ENCODE data around the gene IMMP2L. TPM values are rescaled to one million over a fixed set of nuclear protein-coding genes. Genes with fewer than 3 reads are reported as not detected.
"Not testable (repeated sequence)": the region's sequence is repeated elsewhere in the genome, so short reads cannot be mapped to it uniquely, and the experiment has no call there.

Gene IMMP2L
- total RNA-seq, 1 experiment from 2014 or later: 12.8 TPM

GRCh38 chr7:110718503-110719205, 843.6 kb downstream of the IMMP2L start:
- no peak for DNase-seq
- Histone ChIP-seq H3K27me3 (no peaks in the 10 kb centered on the region), H3K4me3 (no peak overlapping the region), H3K27ac (no peak overlapping the region), H3K36me3 (no peaks in the 10 kb centered on the region), H3K4me1 (no peaks in the 10 kb centered on the region), H3K9me3 (replicated peaks) (no peaks in the 10 kb centered on the region)

GRCh38 chr7:110704225-110704624, 858.1 kb downstream of the IMMP2L start:
- Histone ChIP-seq H3K36me3 (no peaks in the 10 kb centered on the region), H3K27ac (no peak overlapping the region), H3K4me3 (no peak overlapping the region), H3K4me1 (no peaks in the 10 kb centered on the region), H3K9me3 (replicated peaks) (no peaks in the 10 kb centered on the region), H3K27me3 (no peaks in the 10 kb centered on the region)
- no peak for DNase-seq

DNA sequence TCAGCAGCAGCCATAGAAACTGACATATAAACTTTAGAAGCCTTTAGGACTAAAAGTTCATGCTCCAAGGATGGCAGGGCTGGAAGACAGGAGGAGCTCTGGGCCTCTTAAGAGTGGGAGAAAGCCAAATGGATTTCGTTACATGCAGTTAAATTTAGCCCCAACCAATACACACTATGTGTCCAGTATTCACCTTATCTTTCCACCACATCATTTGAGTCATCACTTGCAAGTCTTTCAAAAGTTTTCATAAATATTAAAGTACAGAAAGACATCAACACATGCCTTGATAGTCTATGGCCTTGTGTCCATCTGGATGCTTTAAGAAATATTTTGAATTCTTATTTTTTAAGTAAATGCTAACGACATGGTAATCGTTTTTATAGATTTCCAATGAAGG, 863.7 kb downstream of the IMMP2L start:
- H3K9me3 ChIP-seq (replicated peaks): no peaks in the 10 kb centered on the region
- DNase-seq: no peak
- H3K4me3 ChIP-seq: no peak overlapping the region
- H3K4me1 ChIP-seq: no peaks in the 10 kb centered on the region
- no peak overlapping the region for H3K27ac ChIP-seq
- no peaks in the 10 kb centered on the region for H3K27me3 ChIP-seq
- no peaks in the 10 kb centered on the region for H3K36me3 ChIP-seq

DNA sequence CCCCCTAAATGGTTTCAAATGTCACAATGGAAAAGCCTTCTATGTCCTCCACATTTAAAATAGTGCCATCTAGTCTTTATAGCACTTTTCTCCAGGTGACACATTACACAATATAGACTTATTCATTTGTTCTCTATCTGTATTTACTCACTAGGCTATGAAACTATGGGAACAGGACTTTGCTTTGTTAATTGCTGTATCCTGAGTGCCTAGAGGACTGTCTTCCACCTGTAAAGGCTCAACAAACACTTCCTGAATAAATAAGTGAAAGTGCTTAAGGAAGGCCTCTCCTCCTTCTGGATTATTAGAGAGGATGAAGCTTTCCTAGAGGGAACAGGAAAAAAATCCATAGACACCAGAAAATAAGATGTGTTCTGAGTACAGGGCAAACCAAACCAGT, 868.9 kb downstream of the IMMP2L start:
- H3K27me3 ChIP-seq: no peaks in the 10 kb centered on the region
- no peaks in the 10 kb centered on the region for H3K9me3 ChIP-seq (replicated peaks)
- no peak overlapping the region for H3K4me3 ChIP-seq
- no peak overlapping the region for H3K27ac ChIP-seq
- DNase-seq: no peak
- no peaks in the 10 kb centered on the region for H3K36me3 ChIP-seq
- H3K4me1 ChIP-seq: no peaks in the 10 kb centered on the region

GRCh38 chr7:110688908-110689307, 873.4 kb downstream of the IMMP2L start:
- no peaks in the 10 kb centered on the region for H3K27me3 ChIP-seq
- no peak overlapping the region for H3K27ac ChIP-seq

GRCh38 chr7:110685899-110686298, 876.4 kb downstream of the IMMP2L start:
- Histone ChIP-seq H3K27me3 (no peaks in the 10 kb centered on the region), H3K9me3 (replicated peaks) (no peaks in the 10 kb centered on the region)

More at GRCh38 chr7:110688908-110689307, 873.4 kb downstream of the IMMP2L start:
- Histone ChIP-seq H3K4me1 (no peaks in the 10 kb centered on the region), H3K9me3 (replicated peaks) (no peaks in the 10 kb centered on the region), H3K36me3 (no peaks in the 10 kb centered on the region), H3K4me3 (no peak overlapping the region)
- DNase-seq: no peak

DNA sequence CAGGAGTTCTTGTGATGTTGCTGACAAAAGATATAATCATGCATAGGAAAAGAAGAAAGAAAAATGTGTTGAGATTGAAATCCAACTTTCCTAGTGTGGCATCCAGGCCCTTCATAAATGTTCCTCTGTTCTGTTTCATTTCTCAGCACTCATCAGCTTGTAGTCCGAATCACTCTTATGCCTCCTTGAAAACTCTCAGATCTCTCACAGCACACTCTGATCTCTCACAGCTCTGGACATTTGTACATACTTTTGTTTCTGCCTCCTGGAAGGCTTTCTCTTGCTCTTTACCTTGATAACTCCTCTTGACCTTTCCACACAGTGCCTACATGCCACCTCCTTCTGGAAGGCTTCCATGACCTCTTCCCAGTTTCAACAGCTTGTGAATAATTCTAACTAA, 880.4 kb downstream of the IMMP2L start:
- H3K9me3 ChIP-seq (replicated peaks): no peaks in the 10 kb centered on the region
- no peaks in the 10 kb centered on the region for H3K27me3 ChIP-seq

More at GRCh38 chr7:110685899-110686298, 876.4 kb downstream of the IMMP2L start:
- Histone ChIP-seq H3K27ac (no peak overlapping the region), H3K4me3 (no peak overlapping the region), H3K36me3 (no peaks in the 10 kb centered on the region), H3K4me1 (no peaks in the 10 kb centered on the region)
- DNase-seq: no peak

GRCh38 chr7:110677405-110677804, 884.9 kb downstream of the IMMP2L start:
- Histone ChIP-seq H3K27me3 (no peaks in the 10 kb centered on the region), H3K4me1 (no peaks in the 10 kb centered on the region), H3K36me3 (no peaks in the 10 kb centered on the region), H3K27ac (no peak overlapping the region), H3K9me3 (replicated peaks) (no peaks in the 10 kb centered on the region), H3K4me3 (no peak overlapping the region)
- no peak for DNase-seq

More for the DNA sequence above, 880.4 kb downstream of the IMMP2L start:
- Histone ChIP-seq H3K4me3 (no peak overlapping the region), H3K27ac (no peak overlapping the region), H3K4me1 (no peaks in the 10 kb centered on the region), H3K36me3 (no peaks in the 10 kb centered on the region)
- DNase-seq: no peak

DNA sequence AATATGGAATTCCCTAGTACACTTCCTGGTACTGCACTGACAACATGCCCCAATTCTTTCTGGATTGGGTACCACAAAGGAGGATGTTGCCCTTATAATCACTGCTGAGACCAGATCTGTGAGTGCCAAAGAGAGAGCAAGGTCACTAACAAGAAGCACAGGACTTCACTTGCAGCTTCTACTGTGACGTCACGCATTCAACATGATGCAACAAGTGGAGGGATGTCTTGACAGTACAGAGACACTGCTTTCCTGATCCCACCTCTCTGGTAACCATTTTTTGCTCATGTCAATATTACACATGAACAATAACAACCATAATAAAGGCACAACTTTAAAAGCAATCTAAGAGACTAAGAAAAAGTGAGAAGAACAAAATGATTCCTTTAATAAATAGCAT, 885.5 kb downstream of the IMMP2L start:
- H3K9me3 ChIP-seq (replicated peaks): no peaks in the 10 kb centered on the region
- no peak overlapping the region for H3K4me3 ChIP-seq
- no peak for DNase-seq

DNA sequence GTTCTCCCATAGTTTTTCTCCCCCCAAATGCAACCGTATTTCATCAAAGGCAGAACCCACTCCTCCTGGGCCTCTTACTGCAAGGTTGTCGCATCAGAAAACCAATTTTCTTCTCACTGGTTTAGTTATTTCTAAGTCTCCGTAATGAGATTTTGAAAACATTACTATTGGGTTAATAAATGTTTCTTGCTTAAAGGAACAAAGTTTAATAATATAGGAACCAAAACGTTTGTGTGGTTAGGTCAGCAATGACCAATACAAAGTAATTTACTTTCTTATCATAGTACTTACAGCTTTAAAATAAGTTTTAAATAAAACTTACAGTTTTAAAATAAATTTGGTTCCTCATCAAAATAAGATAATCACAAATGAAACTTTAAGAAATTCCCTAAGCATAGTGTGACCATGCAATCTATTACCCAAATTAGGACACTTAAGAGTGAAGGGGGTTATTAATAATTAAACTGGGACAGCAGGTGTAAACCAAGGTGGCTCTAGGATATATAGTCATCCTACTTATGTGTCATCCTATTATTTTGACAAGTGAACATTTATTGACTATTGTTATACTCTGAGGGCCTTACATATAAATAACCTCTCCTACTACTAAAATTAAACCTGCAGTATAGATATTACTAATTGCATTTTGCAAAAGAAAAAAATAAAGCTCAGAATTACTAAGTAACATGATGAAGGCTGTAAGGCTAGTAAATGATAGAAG, 886.7 kb downstream of the IMMP2L start:
- Histone ChIP-seq H3K36me3 (no peaks in the 10 kb centered on the region), H3K4me1 (no peaks in the 10 kb centered on the region), H3K27ac (no peak overlapping the region), H3K4me3 (no peak overlapping the region), H3K27me3 (no peaks in the 10 kb centered on the region), H3K9me3 (replicated peaks) (no peaks in the 10 kb centered on the region)
- DNase-seq: no peak

More for the DNA sequence above, 885.5 kb downstream of the IMMP2L start:
- Histone ChIP-seq H3K27ac (no peak overlapping the region), H3K36me3 (no peaks in the 10 kb centered on the region), H3K4me1 (no peaks in the 10 kb centered on the region), H3K27me3 (no peaks in the 10 kb centered on the region)

DNA sequence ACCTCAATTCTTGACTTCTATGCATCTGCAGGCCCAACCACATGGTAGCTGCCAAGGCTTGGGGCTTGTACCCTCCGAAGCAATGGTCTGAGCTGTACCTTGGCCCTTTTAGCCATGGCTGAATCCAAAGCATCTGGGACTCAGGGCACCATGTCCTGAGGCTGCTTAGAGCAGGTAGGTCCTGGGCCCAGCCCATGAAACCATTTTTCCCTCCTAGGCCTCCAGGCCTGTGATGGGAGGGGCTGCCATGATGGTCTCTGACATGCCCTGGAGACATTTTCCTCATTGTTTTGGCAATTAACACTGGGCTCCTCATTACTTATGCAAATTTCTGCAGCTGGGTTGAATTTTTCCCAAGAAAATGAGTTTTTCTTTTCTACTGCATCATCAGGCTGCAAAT, 889.1 kb downstream of the IMMP2L start:
- Histone ChIP-seq H3K4me1 (no peaks in the 10 kb centered on the region), H3K9me3 (replicated peaks) (no peaks in the 10 kb centered on the region), H3K27ac (no peak overlapping the region), H3K4me3 (no peak overlapping the region), H3K27me3 (no peaks in the 10 kb centered on the region), H3K36me3 (no peaks in the 10 kb centered on the region)
- DNase-seq: no peak

DNA sequence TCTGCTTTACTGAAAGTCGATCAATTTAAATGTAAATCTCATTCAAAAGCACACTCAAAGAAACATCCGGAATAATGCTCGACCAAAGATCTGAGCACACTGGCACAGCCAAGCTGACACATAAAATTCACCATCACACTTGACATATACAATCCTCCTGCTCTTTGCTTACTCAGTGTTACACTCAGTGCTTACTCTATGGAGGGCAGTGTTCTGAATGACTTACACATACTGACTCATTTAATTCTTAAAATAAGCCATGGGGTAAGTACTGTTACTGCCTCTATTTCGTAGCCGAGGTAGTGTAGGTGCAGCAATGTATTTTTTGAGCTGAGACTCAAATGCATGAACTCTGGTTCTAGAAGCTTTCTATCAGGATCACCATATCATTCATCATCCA, 892.9 kb downstream of the IMMP2L start:
- H3K36me3 ChIP-seq: no peaks in the 10 kb centered on the region
- no peaks in the 10 kb centered on the region for H3K9me3 ChIP-seq (replicated peaks)
- no peaks in the 10 kb centered on the region for H3K4me1 ChIP-seq
- no peaks in the 10 kb centered on the region for H3K27me3 ChIP-seq
- DNase-seq: no peak
- H3K27ac ChIP-seq: no peak overlapping the region
- H3K4me3 ChIP-seq: no peak overlapping the region

DNA sequence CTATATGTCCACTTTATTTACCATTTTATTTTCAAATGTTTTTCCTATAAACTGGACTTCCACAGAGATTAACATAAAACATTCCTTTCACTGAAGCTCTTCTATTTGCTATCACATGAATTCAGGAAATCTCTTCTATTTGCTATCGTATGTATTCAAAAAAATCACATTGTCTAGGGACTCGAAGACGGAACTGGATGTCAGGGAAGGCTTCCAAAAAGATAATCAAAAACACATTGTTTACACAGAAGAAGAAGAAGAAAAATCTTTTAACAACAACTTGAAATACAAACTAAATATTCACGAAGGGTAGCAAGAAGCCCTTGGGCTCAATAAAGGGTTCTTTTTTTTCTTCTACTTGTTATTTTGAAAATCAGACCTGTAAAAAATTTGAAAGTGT, 897.5 kb downstream of the IMMP2L start:
- H3K36me3 ChIP-seq: no peaks in the 10 kb centered on the region
- no peak for DNase-seq
- H3K4me3 ChIP-seq: no peak overlapping the region
- H3K27ac ChIP-seq: no peak overlapping the region
- H3K27me3 ChIP-seq: no peaks in the 10 kb centered on the region
- no peaks in the 10 kb centered on the region for H3K4me1 ChIP-seq
- H3K9me3 ChIP-seq (replicated peaks): no peaks in the 10 kb centered on the region

- not testable (repeated sequence) for H3K36me3 ChIP-seq; H3K27ac ChIP-seq; H3K27me3 ChIP-seq; H3K4me1 ChIP-seq; H3K4me3 ChIP-seq; DNase-seq; H3K9me3 ChIP-seq (replicated peaks)
These were observed 901.7 kb downstream of the IMMP2L start for GRCh38 chr7:110660637-110661036.

DNA sequence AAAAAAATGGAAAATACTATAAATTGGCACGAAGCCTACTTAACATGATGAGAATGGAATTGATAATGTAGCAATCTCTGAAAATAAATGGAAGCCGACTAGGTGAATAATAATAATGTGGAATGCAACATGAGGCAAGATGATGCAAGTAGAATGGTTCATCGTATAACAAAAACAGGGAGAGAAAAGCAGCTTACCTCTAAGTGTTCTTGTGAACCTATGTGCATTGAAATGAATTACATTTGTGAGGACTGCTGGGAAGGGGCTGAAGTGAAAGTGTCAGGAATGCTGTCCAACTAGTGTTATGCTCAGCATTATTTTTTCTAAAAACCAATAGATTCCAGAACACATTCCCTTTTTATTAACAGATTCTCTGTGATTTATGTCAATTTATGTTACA, 912.0 kb downstream of the IMMP2L start:
- Histone ChIP-seq H3K27me3 (no peaks in the 10 kb centered on the region), H3K9me3 (replicated peaks) (no peaks in the 10 kb centered on the region), H3K4me3 (no peak overlapping the region), H3K36me3 (no peaks in the 10 kb centered on the region), H3K27ac (no peak overlapping the region), H3K4me1 (no peaks in the 10 kb centered on the region)
- no peak for DNase-seq

DNA sequence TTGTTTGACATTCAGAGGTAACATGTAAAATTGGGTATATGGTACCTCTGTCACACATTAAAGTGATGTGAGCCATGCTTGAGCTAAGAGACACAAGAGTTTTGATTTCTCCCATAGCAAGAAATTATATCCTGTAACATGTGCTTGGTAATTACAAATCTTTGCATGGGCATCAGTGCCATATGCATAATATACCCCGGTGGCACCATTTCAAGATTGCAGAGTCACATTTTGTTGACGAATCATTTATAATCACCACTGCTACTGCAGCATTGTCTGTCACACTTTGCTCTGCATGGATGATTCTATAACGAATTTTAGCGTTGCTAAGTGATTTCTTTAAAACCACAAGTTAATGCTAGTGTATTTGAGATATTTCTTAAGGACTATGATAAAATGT, 915.0 kb downstream of the IMMP2L start:
- no peak for DNase-seq
- Histone ChIP-seq H3K4me3 (no peak overlapping the region), H3K4me1 (no peaks in the 10 kb centered on the region), H3K27ac (no peak overlapping the region), H3K9me3 (replicated peaks) (no peaks in the 10 kb centered on the region), H3K27me3 (no peaks in the 10 kb centered on the region), H3K36me3 (no peaks in the 10 kb centered on the region)

Data from SJCRH30 (cell line).